ENCODE measurements around the gene CDC14B. TPM values are rescaled to one million over a fixed set of nuclear protein-coding genes. Genes with fewer than 3 reads are reported as not detected.
"Not testable (repeated sequence)": the region's sequence is repeated elsewhere in the genome, so short reads cannot be mapped to it uniquely, and the experiment has no call there.

CDC14B gene
- total RNA-seq, 4 donors from 2014 or later, result 4.9 to 11.2 (median 8.9) TPM

DNA sequence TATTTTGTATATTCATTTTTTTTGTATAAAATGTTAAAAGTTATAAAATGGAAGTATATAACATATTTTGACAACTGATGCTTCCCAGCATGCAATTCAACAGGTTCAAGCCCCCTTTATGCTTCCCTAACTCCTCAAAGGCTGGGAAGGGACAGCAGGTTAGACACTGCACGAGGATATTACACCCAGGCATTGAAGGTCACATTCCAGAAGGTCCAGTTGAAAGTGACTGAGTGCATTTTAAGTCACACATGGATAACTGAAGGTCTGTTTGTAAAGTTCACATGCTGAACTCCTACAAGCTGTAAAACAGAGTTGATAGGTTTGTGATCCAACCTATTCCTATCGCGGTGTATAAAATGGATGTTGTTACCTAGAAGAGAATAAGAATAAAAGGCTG, 21.9 kb upstream of the CDC14B start:
- no peak for TF ChIP-seq EP300 (IDR thresholded peaks at IDR 0.05)
- no peak for TF ChIP-seq POLR2AphosphoS5 (IDR thresholded peaks at IDR 0.05)
- no peak for TF ChIP-seq POLR2A (IDR thresholded peaks at IDR 0.05)
- no peak for TF ChIP-seq CTCF (IDR thresholded peaks at IDR 0.05)
- Histone ChIP-seq H3K4me3 (no peak overlapping the region), H3K27ac (no peak overlapping the region), H3K36me3 (peaks cover 26% of the 10 kb centered on the region), H3K4me1 (peaks cover 5% of the 10 kb centered on the region), H3K27me3 (no peaks in the 10 kb centered on the region), H3K9me3 (no peaks in the 10 kb centered on the region)
- no peak for DNase-seq (ENCODE audit: low spot score in 2 of 2)
- WGBS, result 91% methylated on average over 3 of the region's 3 CpGs

DNA sequence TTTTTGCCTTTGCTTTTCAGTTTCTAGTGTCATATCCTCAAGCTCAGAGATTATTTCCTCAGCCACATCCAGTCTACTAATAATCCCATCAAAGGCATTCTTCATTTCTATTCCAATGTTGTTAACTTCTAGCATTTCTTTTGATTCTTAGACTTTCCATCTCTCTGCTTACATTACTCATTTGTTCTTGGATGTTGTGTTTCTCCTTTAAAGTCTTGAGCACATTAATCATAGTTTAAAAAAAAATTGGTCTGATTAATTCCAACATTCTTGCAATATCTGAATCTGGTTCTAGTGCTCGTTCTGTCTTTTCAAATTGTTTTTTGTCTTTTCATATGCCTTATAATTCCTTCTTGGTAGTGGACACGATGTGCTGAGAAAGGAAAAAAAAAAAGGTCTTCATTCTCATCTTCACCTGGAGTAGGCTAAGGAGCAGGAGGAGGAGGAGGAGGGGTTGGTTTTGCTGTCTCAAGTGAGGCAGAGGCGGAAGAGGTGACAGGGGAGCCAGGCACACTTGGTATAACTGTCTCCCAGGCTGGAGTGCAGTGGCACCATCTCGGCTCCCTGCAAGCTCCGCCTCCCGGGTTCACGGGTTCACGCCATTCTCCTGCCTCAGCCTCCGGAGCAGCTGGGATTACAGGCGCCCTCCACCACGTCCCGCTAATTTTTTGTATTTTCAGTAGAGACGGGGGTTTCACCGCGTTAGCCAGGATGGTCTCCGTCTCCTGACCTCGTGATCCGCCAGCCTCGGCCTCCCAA, 19.1 kb upstream of the CDC14B start:
- WGBS, result 90% methylated on average over 18 of the region's 19 CpGs
- Histone ChIP-seq H3K27me3 (no peaks in the 10 kb centered on the region), H3K9me3 (no peaks in the 10 kb centered on the region), H3K4me1 (no peaks in the 10 kb centered on the region), H3K4me3 (no peak overlapping the region), H3K27ac (no peak overlapping the region), H3K36me3 (peaks cover 15% of the 10 kb centered on the region)
- TF ChIP-seq CTCF (IDR thresholded peaks at IDR 0.05) (no peak), POLR2A (IDR thresholded peaks at IDR 0.05) (no peak), POLR2AphosphoS5 (IDR thresholded peaks at IDR 0.05) (no peak), EP300 (IDR thresholded peaks at IDR 0.05) (no peak)
- DNase-seq (ENCODE audit: low spot score in 2 of 2), result no peak

DNA sequence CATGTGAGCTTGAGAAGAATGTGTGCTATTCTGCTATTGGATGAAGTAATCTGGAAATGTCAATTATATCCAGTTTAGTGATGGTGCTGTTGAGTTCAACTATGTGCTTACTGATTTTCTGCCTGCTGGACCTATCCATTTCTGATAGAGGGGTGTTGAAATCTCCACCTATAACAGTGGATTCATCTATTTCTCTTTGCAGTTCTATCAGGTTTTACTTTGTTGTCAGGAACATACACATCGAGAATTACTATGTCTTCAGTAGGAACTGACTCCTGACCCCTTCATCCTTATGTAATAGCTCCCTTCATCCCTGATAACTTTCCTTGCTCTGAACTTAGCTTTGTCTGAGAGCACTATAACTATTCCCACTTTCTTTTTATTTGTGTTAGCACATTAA, 16.7 kb upstream of the CDC14B start:
- 91% methylated on average over 1 of the region's 1 CpG for WGBS
- no peaks in the 10 kb centered on the region for H3K4me1 ChIP-seq

GRCh38 chr9:96633579-96633978, 13.9 kb upstream of the CDC14B start:
- not testable (repeated sequence) for H3K4me1 ChIP-seq; H3K9me3 ChIP-seq; DNase-seq (ENCODE audit: low spot score in 2 of 2); H3K4me3 ChIP-seq; H3K36me3 ChIP-seq; H3K27me3 ChIP-seq; H3K27ac ChIP-seq
- WGBS, result 63% methylated on average over 8 of the region's 8 CpGs

More for the DNA sequence above, 16.7 kb upstream of the CDC14B start:
- no peak overlapping the region for H3K27ac ChIP-seq
- H3K27me3 ChIP-seq, result no peaks in the 10 kb centered on the region
- H3K9me3 ChIP-seq, result no peaks in the 10 kb centered on the region
- H3K4me3 ChIP-seq, result no peak overlapping the region
- TF ChIP-seq CTCF (IDR thresholded peaks at IDR 0.05), result no peak
- no peak for TF ChIP-seq POLR2AphosphoS5 (IDR thresholded peaks at IDR 0.05)
- TF ChIP-seq POLR2A (IDR thresholded peaks at IDR 0.05), result no peak
- TF ChIP-seq EP300 (IDR thresholded peaks at IDR 0.05), result no peak
- H3K36me3 ChIP-seq, result peaks cover 2% of the 10 kb centered on the region
- DNase-seq (ENCODE audit: low spot score in 2 of 2), result no peak

DNA sequence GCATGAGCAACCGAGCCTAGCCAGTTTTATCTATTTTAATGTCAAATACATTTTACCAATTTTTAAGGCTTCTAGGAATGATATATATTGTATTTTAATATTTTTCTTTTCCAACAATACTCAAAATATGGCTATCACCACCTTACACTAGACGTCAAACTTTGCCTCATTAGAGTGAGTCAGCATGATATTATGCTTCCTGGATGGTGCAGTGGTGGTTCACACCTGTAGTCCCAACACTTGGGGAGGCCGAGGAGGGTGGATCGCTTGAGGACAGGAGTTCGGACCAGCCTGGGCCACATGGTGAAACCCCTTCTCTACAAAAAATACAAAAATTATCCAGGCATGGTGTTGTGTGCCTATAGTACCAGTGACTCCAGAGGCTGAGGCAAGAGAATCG, 7.3 kb upstream of the CDC14B start:
- Histone ChIP-seq H3K27ac (no peak overlapping the region), H3K9me3 (no peaks in the 10 kb centered on the region), H3K4me3 (no peak overlapping the region), H3K36me3 (no peaks in the 10 kb centered on the region), H3K27me3 (no peaks in the 10 kb centered on the region), H3K4me1 (no peaks in the 10 kb centered on the region)
- no peak for DNase-seq (ENCODE audit: low spot score in 2 of 2)
- 89% methylated on average over 6 of the region's 6 CpGs for WGBS
- TF ChIP-seq CTCF (IDR thresholded peaks at IDR 0.05) (no peak), POLR2A (IDR thresholded peaks at IDR 0.05) (no peak)

GRCh38 chr9:96621618-96622017, 2.0 kb upstream of the CDC14B start:
- Histone ChIP-seq H3K36me3 (no peaks in the 10 kb centered on the region), H3K27ac (no peak overlapping the region), H3K27me3 (no peaks in the 10 kb centered on the region), H3K9me3 (no peaks in the 10 kb centered on the region), H3K4me3 (no peak overlapping the region), H3K4me1 (peaks cover 19% of the 10 kb centered on the region)
- no peak for TF ChIP-seq EP300 (IDR thresholded peaks at IDR 0.05)
- TF ChIP-seq POLR2AphosphoS5 (IDR thresholded peaks at IDR 0.05), result no peak
- no peak for TF ChIP-seq POLR2A (IDR thresholded peaks at IDR 0.05)
- no peak for TF ChIP-seq CTCF (IDR thresholded peaks at IDR 0.05)
- WGBS, result 84% methylated on average over 4 of the region's 4 CpGs
- DNase-seq (ENCODE audit: low spot score in 2 of 2), result no peak
